GM23248 (cell line): ENCODE data around the gene UBE2C.

ENCODE experiments used
- EZH2 ChIP-seq: fragments of 200-600 bp; sonication (generic); IDR thresholded peaks from 2 replicates; pipeline ENCODE4 v1.6.1; 2018; ENCODE audit warnings: antibody characterized with exemption, mild to moderate bottlenecking; ENCODE audit not compliant: insufficient read depth, poor library complexity, severe bottlenecking
- EZH2phosphoT487 ChIP-seq: fragments of 200-600 bp; sonication (generic); IDR thresholded peaks from 2 replicates; pipeline ENCODE4 v1.6.1; 2018; ENCODE audit warnings: antibody characterized with exemption, moderate library complexity, mild to moderate bottlenecking, low read depth; ENCODE audit not compliant: insufficient read depth

DNA sequence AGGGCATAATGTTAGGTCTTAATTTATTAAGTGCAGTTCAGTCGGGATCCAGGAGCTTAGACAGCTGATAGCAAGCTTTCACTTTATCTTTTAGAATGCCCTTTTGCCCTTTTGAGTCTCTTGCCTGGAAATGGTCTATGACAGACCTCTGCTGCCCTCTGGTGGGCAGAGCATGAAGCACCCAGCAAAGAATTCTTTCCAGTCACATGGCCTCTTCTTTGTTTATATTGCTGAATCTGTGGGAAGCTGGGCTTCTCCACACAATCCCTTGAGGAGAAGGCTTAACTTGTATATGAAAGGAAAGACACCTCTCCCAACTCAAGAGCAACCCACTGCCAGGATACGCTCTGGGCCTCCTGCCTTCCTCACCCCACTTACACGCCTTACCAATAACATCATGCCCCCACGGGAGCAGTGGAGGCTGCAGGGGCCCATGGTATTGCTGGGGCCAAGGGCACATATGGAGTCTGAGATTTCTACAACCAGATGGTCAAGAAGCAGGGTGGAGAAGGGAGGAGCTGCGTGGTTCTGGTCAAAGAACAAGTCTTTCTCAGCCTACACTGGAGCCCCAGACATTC is 41.2 kb upstream of the UBE2C start:
- no peak for TF ChIP-seq EZH2phosphoT487
- TF ChIP-seq EZH2, result no peak
